A549 treated with ZK216348 at 1 μM for 4 hours (cell line): ENCODE data around the gene TMPRSS11A. TPM values are rescaled to one million over a fixed set of nuclear protein-coding genes. Genes with fewer than 3 reads are reported as not detected.

Source experiments
- total RNA-seq: library from RNA; stranded (reverse); fragments of 200-300 nt; extraction: Qiagen RNA extraction; gene quantifications from 5 replicates; pipeline ENCODE4 v1.2.3, GENCODE V29; 2022; ENCODE audit warnings: low read depth

Gene TMPRSS11A, protein sequence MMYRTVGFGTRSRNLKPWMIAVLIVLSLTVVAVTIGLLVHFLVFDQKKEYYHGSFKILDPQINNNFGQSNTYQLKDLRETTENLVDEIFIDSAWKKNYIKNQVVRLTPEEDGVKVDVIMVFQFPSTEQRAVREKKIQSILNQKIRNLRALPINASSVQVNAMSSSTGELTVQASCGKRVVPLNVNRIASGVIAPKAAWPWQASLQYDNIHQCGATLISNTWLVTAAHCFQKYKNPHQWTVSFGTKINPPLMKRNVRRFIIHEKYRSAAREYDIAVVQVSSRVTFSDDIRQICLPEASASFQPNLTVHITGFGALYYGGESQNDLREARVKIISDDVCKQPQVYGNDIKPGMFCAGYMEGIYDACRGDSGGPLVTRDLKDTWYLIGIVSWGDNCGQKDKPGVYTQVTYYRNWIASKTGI
- total RNA-seq: not detected in 5 replicates

DNA sequence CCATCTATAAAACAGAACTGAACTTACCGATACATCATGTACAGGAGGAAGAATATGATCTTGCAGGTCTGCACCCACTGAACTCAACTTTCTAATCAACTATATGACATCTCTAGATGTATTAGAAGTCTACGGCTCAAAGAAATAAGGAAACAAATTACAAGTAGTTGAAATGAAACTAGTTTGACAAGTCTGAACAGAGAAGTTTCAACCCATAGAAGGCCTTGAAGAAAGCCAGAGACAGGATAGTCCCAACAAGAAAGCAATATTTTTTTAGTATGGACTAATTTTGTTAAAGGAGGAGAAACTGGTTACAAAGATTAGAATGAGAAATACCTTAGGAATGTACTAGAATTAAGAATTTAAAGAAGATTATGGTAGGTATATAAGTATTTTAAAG lies at the start of gene TMPRSS11A:
Gene TMPRSS11A (minus strand): TSS at position 138 of the 400 bp plus-strand sequence. CDS start 100 bp downstream, at position 38.

DNA sequence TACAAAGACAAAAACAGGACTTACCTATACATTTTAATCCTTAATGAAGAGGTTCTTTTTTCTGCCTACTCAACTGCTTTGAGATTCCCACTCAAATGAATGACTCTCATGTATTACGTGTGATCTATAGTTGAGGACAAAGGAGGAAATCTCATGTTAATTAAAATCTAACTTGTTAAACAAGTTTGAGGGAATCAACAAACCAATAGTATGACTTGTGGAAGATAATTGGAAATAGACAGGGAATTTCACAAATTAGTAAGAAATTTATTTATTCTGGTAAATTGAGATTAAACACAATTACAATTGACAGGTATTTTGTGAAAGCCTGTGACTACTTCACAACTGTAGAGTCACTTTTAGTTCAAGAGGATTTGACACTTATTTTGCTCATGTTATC lies 79.4 kb downstream of the TMPRSS11A start, which contains the start of gene TMPRSS11D:
Gene TMPRSS11D (minus strand): TSS at position 101 of the 400 bp plus-strand sequence. CDS start 69 bp downstream, at position 32.

Other genes with a start within 250 kb of the TMPRSS11A start
- gene GNRHR, start 209.1 kb downstream of the TMPRSS11A start, total RNA-seq: not detected in 5 replicates
- gene TMPRSS11D, start 79.5 kb downstream of the TMPRSS11A start, total RNA-seq: not detected in 5 replicates
- not detected in 5 replicates for gene TMPRSS11F, start 166.4 kb upstream of the TMPRSS11A start, total RNA-seq